GM18951 (cell line): ENCODE measurements around the gene E2F1.

ENCODE experiments used
- POLR2A ChIP-seq: IDR thresholded peaks from 4 replicates; pipeline ENCODE4 v1.6.1; 2011; ENCODE audit warnings: mild to moderate bottlenecking; ENCODE audit not compliant: insufficient read length, insufficient read depth; ENCODE audit errors: extremely low read depth
- in situ Hi-C: fragments of 300-500 bp; cut with MboI; formaldehyde crosslinking; loops from one replicate; pipeline ENCODE4 v1.12.0; 2022; ENCODE audit warnings: low sequenced_read_pairs, mixed read lengths, inconsistent platforms; ENCODE audit not compliant: unreplicated experiment

Gene E2F1

GRCh38 chr20:33687370-33687915 is 1.3 kb upstream of the E2F1 start:
- in situ Hi-C loops = no loop called here
- TF ChIP-seq POLR2A = no peak

DNA sequence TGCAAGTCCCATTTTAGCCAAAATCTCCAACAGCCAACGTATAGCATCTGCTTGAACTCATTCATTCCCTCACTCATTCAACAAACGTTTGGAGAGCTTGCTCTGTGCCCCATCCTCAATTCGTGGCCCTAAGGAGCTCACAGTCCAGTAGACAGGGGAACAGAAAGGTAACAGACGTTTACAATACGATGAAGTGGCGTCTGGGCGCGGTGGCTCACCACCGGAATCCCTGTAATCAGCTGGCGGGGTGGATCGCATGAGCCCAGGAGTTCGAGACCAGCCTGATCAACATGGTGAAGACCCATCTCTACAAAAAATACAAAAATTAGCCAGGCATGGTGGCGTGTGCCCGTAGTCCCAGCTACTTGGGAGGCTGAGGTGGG is 790 bp upstream of the E2F1 start:
- in situ Hi-C loops = no loop called here
- TF ChIP-seq POLR2A = no peak

DNA sequence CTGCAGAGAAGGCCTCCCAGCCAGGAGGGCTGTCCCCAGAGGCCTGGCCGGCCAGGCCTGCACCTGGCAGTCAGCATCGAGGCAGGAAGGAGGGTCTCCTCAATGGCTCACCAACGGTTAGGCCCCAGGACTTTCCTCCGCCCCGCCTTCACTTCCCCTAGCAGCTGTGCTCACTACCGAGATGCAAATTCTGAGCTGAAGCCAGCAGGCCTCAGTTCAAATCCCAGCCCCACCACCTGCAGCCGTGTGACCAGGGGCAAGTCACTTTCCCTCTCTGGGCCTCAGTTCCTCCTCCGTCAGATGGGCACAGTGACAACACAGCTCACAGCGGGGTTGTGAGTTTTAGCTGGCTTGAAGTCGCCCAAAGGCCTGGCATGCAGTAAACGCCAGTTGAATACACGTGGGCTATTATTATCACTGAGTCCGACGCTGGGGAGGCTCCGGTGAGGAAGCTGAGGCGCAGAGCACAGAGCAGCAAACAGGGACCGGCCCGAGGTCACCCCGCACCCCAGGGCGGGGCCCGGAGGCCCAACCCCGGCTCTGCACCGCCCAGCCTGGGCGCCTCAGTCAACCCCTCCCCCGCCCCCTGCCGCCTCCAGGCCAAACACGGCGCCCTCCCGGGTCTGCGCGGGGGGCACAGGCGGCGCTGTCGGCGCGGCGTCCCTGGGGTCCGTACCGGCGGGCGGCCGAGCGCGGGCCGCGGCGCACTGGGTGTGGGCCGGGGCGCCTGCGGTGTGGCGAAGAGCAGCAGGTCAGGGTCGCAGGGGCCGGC is 671 bp downstream of the E2F1 start:
- in situ Hi-C loops = no loop called here
- peak; percentile 49 for TF ChIP-seq POLR2A

GRCh38 chr20:33684533-33685327 is 1.5 kb downstream of the E2F1 start:
- in situ Hi-C loops = no loop called here
- TF ChIP-seq POLR2A = no peak

DNA sequence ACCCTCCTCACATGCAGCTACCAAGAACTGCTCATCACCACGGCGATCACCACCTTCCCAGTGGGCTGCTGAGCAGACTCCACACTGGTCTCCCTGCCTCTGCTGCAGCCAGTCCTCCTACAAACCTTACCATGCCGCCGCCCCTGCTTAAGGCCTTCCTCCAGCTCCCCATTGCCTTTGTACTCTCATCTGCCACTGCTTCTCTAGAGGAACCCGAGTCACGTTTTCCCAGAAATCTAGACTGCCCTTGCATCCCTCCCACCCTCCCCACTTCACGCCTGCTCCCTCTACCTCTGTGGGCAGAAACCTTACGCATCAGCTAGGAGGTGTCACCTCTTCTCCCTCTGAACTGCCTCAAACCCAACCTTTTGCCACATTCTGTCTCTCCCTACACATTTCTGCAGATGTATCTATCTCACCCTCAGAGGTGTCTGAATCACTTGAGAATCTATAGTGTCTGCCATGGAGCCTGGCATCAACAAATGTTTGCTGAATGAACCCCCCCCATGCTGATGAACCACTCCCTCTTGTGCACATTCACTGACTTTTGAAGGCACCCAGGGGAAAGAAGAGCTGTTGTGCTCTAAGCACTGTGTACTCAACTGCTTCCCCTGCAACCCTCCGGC is 4.3 kb downstream of the E2F1 start:
- TF ChIP-seq POLR2A = no peak
- in situ Hi-C loops = no loop called here

DNA sequence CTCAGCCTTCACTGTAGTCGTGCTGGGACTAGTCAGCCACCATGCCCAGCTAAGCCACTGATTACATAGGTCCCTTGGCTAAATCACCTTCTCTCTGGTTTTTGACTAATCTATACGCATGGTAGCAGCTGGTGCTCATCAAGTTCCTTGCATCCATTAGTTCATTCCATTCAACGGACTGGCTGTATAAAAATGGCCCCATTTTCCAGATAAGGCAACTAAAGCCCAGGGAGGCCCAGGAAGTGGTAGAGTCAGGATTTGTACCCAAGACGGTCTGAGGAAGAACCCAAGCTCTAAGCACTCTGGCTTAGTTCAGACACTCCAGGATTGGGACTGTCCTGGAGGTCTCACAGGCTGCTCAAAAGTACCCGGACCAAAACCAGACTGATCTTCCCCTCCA is 4.9 kb downstream of the E2F1 start:
- TF ChIP-seq POLR2A = no peak
- in situ Hi-C loops = no loop called here

- in situ Hi-C loops = no loop called here
- no peak for TF ChIP-seq POLR2A
Observed at GRCh38 chr20:33680686-33681085, 5.5 kb downstream of the E2F1 start.

- in situ Hi-C loops = no loop called here
- no peak for TF ChIP-seq POLR2A
Observed at GRCh38 chr20:33679758-33680485, 6.3 kb downstream of the E2F1 start.

GRCh38 chr20:33677991-33678702 is 8.0 kb downstream of the E2F1 start:
- in situ Hi-C loops = no loop called here
- no peak for TF ChIP-seq POLR2A

DNA sequence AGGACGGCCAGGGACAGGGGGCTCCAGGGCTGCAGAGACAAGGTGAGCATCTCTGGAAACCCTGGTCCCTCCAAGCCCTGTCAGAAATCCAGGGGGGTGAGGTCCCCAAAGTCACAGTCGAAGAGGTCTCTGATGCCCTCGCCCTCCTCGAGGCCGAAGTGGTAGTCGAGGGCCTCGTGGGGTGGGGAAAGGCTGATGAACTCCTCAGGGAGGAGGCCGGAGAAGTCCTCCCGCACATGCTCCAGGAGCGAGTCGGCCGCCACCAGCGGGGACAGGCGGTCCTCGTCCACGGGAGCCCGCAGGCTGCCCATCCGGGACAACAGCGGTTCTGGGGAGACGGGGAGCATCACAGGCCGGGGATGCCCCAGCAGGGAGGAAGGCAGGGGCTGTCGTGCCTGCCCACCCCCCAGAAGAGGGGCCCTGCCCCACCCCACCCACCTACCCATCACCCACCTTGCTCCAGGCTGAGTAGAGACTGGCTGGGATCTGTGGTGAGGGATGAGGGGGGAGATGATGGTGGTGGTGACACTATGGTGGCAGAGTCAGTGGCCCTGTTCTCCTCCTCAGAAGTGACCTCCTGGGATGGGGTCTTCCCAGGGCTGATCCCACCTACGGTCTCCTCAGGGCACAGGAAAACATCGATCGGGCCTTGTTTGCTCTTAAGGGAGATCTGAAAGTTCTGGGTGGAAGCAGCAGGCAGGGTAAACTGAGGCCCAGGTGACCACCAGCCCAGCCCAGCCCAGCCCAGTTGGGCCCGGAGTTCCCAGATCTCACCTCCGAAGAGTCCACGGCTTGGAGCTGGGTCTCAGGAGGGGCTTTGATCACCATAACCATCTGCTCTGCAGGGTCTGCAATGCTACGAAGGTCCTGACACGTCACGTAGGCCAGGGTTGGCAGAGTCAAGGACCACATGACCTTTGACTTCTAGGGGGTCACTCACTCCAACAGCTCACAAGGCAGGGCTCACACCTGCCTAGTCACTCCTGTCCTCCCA is 9.2 kb downstream of the E2F1 start:
- no peak for TF ChIP-seq POLR2A
- in situ Hi-C loops = no loop called here

DNA sequence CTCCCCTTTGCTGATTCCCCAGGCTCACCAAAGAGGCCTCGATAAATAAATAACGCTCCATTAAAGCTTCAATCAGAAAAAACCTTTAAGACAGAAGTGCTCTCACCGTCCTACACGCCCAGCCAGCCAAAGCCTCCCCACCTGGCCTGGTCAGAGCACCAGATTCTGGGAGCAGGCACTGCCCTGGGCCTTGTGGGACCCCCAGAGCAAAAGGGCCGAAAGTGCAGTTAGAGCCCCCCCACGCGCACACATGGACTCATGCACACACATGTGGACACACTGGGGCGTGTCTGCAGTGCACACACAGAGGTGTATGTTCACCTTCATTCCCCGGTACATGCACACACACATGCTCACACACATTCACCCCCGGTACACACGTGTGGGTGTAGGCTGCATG is 10.1 kb downstream of the E2F1 start:
- no peak for TF ChIP-seq POLR2A
- in situ Hi-C loops = no loop called here

GRCh38 chr20:33675136-33675959 is 10.8 kb downstream of the E2F1 start:
- in situ Hi-C loops = no loop called here

More at GRCh38 chr20:33675136-33675959, 10.8 kb downstream of the E2F1 start:
- no peak for TF ChIP-seq POLR2A
